Measurements from ENCODE around the gene RABL3.
"Not testable (repeated sequence)": the region's sequence is repeated elsewhere in the genome, so short reads cannot be mapped to it uniquely, and the experiment has no call there.

Gene RABL3, protein sequence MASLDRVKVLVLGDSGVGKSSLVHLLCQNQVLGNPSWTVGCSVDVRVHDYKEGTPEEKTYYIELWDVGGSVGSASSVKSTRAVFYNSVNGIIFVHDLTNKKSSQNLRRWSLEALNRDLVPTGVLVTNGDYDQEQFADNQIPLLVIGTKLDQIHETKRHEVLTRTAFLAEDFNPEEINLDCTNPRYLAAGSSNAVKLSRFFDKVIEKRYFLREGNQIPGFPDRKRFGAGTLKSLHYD

DNA sequence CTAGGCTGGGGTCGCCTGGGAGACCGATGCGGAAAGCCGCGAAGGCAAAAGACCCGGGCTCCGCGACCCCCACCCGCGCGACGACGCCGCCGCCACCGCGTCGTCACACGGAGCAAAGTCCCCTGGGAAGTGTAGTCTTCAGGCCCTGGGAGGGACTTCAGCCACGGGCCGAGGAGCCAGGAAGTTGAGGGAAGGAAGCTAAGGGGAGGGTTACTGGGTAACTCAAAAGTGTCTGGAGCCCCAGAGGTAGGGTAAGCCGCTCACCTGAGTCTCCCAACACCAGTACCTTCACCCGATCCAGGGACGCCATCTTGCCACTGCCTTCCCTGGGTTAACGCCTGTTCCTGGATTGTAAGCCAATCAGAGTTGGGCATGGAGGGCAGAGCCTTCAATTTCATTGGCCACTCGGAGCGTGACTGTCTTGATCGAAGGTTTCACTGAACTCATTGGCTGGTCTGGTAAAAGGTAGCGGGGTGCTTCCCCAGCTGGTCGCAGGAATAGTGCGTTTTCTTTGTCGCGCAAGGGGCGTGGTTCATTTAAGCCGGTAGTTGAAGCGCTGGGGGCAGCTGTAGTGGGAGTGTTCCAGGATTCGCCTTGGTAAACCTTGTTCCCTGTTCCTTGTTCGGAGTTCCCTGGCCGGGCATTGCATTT lies at the start of gene RABL3, which contains the start of gene GTF2E1:
TSS of gene RABL3 (minus strand) at position 319 of the 651 bp plus-strand sequence. CDS start at position 310, 9 bp downstream.
TSS of gene GTF2E1 (plus strand) at position 547 of the 651 bp plus-strand sequence. CDS start 7,809 bp downstream, outside the sequence.
- peak; percentile 89 to 98 (median 93) for DNase-seq (ENCODE audit: low read depth in 3 of 3)

DNA sequence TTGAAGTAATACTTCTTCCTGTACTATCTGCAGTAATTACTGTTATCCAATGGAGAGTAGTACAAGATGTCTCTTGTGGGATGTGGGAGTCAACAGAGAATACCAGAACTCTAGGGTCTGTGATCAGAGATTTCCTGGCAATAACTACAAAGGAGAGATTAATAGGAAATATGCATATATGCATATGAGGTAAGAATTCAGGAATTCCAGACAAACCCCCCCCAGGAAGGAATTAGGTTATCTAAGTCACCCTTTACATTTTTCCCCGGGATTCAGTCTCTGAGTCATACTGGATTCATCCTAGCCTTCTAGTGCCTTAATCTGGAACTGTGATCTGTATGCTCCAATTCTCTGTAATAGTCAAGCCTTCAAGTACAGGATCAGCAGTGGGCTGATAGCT lies 49.6 kb upstream of the RABL3 start:
- no peak for DNase-seq (ENCODE audit: low read depth in 3 of 3)

DNA sequence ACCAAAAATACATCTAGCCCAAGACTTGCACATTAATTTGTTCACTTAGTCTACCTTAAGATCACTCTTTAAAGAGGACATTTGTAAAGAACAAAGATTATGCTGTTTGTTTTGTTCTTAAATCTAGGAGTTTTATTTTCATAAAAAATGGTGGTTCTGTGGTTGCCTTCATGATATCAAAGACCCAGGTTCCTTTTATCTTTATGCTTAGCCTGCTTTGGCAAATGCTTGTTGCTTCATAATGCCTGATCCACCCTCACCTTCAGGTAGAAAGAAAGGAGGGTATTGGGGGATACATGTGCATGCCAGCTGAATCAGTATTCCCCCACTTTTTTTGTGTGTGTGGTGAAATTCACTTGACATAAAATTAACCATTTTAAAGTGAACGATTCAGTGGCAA lies 48.7 kb upstream of the RABL3 start:
- DNase-seq (ENCODE audit: low read depth in 3 of 3): no peak

DNA sequence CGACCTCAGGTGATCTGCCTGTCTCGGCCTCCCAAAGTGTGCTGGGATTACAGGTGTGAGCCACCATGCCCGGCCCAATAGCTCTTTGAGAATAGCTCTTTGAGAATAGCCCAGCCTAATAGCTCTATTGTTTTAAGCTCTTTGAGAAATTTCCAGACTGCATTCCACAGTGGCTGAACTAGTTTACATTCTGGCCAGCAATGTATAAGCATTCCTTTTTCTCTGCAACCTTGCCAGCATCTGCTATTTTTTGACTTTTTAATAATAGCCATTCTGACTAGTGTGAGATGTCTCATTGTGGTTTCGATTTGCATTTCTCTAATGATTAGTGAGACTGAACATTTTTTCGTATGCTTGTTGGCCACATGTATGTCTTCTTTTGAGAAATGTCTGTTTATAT lies 43.5 kb upstream of the RABL3 start:
- not testable (repeated sequence) for DNase-seq (ENCODE audit: low read depth in 3 of 3)

DNA sequence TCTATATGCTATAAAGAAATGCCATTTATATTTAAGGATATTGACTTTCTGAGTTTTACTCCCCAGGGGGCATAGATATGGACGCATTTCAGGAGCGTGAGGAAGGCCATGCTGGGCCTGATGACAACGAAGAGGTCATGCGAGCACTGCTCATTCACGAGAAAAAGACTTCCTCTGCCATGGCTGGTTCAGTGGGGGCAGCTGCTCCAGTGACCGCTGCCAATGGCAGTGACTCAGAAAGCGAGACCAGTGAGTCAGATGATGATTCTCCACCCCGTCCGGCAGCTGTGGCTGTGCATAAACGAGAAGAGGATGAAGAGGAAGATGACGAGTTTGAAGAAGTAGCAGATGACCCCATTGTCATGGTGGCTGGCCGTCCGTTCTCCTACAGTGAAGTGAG lies 38.7 kb upstream of the RABL3 start:
- DNase-seq (ENCODE audit: low read depth in 3 of 3): no peak

DNA sequence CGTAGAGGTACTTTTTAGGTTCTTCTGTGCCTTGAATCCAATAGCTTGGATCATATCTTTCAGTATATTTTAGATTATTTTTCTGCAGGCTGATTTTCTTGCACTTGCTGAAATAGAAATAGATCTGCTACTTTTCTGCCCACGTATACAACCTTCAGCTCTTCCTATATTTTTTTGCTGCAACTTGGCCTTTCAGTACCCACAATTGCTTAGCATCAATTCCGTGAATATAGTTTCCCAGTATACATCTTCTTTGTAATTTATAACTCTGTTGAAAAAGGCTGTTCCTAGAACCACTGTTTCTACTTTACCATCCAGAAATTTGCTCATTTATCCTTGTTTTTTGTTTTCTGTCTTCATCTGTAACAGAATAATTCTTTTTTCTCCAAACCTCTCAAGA lies 36.5 kb upstream of the RABL3 start:
- no peak for DNase-seq (ENCODE audit: low read depth in 3 of 3)

DNA sequence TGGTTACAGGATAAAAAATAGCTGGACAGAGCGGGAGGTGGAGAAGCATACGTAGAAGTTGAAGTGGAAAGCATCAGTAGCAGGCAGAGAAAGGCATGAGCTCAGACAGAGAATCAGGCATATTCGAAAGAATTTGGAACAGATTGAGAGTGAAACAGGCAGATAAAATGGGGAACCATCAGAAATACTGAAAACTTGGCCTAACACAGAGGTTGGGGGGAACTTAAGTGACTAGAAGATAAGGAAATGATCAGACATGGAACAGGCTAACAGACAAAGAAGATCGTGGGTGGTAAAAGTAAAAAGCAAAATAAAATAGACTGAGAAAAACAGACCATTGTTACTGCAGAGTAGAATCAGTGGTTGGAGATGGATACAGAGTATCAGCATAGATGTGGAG lies 33.1 kb upstream of the RABL3 start:
- no peak for DNase-seq (ENCODE audit: low read depth in 3 of 3)

DNA sequence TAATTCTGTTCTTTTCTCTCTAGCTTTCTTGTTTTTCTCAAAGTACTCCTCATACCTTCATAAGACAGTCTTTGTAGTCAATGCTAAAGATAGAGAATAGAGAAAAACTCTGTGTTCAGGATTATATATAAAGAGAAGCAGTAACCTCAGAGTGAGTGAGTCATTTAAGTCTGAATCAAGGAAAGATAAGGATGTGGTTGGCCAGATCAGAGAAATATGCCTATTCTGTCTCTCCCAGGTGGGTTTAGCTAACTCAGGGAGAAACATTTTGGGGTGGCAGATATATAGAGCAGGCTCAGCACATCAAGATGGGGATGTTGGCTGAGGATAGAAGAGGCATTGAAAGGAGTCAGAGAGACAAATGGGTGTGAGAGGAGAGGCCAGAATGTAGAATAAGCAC lies 31.6 kb upstream of the RABL3 start:
- DNase-seq (ENCODE audit: low read depth in 3 of 3): no peak

DNA sequence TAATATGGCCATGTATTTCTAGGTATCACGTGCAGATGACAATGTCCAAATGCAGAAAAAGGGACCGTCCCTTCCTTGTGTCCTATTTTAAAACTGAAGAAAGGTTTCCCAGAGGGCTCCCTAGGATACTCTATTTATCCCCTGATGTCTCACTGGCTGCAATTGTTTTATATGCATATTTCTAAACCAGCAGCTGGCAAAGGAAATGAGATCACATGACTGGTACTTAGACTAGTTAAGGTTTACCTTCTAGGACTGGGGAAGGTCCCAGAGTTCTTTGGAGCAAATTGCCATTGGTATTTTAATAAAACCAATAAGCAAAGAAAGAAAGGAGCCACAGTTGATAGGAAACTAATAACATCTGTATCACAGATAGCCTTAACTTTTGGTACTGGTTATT lies 29.8 kb upstream of the RABL3 start:
- DNase-seq (ENCODE audit: low read depth in 3 of 3): no peak

DNA sequence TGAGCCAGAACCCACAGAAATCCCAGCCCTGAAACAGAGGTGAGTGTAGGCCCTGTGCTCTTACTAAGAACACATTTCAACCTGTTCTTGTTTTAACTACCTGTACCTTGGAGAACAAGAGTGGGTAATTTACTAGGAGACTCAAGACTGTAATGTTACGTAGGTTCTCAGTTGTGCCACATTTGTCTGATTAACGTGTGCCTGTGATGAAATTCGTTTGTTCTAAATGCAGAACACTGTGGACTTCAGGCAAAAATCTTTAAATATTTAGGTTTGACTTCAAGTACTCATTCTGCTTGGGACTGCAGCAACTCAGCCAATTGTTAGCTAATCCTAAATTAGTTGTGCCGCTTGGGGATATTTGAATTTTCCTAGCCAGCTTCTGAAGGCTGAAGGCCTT lies 28.6 kb upstream of the RABL3 start:
- DNase-seq (ENCODE audit: low read depth in 3 of 3): no peak

DNA sequence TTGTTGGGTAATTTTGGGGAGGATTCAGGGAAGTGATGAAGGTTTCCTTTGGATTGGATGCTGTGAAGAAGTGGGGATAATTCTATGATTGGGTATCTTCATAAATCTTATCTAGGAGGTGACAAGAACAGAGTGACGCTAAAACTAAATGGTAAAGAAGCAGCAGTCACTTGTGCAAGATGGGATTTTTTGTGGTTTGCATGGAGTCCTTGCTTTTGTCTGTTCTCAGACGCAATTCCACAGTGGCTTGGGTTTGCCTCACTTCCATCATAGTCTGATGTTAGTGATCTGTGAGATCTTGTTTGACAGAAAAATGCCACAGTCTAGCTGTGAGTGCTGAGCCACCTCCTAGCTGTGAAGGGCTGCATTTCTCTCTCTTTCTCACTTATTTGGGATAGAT lies 27.1 kb upstream of the RABL3 start:
- DNase-seq (ENCODE audit: low read depth in 3 of 3): no peak

DNA sequence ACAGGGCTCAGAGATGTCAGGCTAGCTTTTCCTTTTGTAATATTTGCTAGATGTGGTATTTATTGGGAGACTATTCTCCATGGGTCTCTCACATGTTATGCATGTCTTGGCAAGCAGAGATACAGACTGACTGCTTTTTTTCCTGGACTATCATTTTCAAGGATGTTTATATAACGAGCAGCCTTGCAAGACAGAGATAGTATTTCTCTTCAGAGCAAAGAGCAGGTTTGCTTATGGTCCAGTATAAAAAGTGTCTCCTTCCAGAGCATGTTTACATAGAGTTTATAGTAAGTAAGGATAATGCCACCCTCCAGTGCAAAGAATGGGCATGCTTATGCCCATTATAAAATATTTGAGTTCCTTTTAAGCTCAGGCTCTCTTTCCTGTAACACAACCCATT lies 24.8 kb upstream of the RABL3 start:
- DNase-seq (ENCODE audit: low read depth in 3 of 3): no peak

DNA sequence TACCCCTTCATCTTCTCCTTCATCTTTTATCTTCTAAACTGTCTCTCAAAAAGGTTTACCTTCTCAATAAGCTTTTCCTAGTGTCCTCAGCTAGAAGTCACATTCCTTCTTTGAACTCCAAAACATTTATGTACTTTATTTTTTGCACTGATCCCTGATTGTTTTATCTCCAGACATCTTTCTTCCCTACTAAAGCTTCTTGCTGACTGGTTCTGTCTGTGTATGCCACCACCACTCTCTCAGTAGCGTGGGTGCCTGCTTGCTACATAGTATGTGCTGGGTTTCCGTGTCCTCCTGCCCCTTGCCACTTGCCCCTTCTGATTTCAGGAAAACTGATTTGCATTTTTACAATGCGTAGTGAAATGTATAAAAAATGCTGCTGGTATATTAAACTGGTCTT lies 24.3 kb upstream of the RABL3 start:
- no peak for DNase-seq (ENCODE audit: low read depth in 3 of 3)

DNA sequence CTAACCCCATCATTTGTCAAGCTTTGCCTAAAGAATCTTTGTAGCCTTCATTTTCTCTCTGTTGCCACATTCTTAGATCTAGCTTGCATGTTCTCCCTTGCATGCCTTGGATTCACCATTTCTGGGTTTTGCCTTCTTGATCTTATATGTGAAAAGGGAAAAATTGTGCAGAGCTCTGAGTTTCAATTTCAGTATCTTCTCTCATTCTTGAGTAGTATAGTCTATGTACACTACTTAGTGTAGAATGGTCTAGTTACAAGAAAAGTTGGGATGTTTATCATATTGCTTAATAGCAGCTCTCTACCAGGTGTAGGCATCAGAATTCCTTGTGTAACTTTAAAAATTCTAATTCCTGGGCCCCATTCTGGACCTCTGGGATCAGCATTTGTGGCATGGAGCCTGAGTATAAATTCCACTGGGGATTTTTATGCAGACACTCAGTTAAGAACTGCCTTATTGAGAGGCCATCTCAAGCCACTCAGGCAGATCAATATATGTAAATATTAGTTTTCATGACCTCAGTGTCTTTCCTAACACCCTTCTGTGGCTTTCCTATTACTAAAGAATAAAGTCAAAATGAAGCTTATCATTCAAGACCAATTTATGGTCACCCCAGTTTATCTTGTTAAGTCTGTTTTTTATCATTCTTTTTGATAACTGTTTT lies 23.6 kb upstream of the RABL3 start:
- DNase-seq (ENCODE audit: low read depth in 3 of 3): no peak

DNA sequence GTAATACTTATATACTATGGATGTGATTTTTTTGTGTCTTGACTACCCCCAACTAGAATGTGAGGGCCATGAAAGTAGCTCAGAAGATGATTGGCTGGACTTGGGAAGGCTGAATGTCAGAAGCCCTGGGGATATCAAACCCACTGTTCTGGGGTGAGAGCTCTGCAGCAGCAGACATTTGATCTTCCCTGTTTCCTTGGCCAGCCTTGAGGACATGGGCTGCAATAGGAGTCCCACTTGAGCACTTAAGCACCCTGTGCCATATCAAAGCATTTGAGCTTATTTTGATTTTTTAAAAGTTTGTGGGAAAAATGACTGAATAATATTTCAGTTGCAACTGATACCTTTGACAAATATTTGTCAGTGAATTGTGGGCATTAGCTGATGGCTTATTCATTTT lies 21.9 kb upstream of the RABL3 start:
- DNase-seq (ENCODE audit: low read depth in 3 of 3): no peak

DNA sequence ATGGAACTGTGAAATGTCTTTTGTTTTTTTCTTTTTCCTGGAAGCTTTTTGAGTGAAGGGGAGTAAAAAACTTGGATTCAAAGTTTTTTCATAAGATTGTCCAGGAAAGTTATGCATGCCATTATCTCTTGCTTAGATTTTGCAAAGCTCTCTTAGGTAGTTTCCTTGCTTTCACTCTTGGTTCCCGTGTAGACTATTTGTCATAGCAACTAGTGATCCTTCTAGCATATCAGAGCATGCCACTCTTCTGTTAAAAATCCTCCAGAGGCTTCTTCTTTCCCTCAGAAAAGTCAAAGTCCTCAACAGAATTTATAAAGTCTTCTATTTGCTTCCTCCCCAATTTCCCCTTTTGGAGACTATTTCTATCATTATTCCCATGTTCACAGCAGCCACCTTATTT lies 21.3 kb upstream of the RABL3 start:
- no peak for DNase-seq (ENCODE audit: low read depth in 3 of 3)

DNA sequence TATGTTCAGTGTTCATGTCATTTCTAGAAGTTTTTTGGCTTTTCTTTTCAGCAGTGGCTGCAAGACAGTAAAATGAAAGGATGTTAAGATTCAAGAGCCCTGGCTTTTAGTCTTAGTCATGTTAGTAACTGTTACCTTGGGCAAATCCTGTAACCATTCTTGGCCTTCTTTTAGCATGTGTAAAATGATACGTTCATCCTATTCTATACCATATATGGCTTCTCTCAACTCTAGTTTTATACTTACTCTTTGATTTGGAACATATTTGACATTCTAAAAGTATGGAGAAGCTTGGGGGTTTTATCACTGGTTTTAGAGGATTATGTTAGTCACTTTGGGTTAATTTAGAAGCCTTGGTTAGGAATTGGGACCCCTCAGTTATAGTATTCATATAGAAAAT lies 20.3 kb upstream of the RABL3 start:
- DNase-seq (ENCODE audit: low read depth in 3 of 3): no peak

DNA sequence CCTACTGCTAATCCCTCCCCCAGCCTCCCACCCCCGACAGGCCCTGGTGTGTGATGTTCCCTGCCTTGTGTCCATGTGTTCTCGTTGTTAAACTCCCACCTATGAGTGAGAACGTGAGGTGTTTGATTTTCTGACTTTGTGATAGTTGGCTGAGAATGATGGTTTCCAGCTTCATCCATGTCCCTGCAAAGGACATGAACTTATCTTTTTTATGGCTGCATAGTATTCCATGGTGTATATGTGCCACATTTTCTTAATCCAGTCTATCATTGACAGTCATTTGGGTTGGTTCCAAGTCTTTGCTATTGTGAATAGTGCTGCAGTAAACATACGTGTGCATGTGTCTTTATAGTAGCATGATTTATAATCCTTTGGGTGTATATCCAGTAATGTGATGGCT lies 16.2 kb upstream of the RABL3 start:
- not testable (repeated sequence) for DNase-seq (ENCODE audit: low read depth in 3 of 3)

DNA sequence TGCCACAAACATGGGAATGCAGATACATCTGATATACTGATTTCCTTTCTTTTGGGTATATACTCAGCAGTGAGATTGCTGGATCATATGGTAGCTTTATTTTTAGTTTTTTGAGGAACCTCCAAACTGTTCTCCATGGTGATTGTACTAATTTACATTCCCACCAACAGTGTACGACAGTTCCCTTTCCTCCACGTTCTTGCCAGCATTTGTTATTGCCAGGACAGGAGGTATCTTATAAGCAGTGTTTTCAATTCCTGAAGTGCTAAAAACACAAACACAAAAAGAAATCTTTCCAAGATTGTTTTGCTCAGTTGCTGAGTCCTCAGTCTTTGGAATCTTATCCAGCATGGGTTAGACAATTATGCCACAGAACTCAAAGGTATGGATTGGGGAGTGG lies 13.7 kb upstream of the RABL3 start:
- no peak for DNase-seq (ENCODE audit: low read depth in 3 of 3)

DNA sequence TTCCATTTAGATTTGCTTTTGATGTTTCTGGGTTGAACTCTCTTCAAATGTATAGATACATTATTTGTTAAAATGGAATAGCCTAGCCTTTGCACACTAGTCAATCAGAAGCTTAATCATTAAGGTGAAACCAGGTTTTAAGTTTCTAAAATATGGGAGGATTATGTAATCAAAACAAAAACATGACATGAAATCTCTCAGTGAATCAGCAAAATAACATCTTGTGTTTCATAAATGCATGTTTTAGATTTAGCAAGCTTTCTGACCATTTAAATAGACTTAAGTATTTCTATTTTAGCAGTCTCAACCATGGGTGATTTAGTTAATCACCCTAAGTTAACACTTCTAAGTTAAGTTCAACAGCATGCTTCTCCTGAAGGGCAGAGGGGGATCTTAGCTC lies 11.5 kb upstream of the RABL3 start:
- DNase-seq (ENCODE audit: low read depth in 3 of 3): no peak

DNA sequence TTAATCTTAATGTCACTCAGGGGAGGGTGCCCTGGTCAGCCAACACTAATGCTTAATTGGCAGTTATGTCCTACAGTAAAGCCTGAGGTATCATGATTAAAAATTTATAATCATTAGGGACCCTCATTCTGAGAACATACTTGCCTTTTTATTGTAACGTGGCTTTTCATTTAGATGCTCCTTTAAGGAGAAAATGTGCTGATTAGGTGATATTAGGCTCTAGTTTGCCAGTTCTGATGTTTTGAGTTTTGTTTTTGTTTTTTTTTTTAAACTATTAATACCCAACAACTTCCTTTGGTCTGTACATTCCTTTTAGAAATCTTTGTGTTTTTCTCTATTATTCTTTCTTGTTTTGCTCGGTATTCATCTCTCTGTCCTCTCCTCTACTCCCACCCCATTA lies 10.5 kb upstream of the RABL3 start:
- DNase-seq (ENCODE audit: low read depth in 3 of 3): no peak

DNA sequence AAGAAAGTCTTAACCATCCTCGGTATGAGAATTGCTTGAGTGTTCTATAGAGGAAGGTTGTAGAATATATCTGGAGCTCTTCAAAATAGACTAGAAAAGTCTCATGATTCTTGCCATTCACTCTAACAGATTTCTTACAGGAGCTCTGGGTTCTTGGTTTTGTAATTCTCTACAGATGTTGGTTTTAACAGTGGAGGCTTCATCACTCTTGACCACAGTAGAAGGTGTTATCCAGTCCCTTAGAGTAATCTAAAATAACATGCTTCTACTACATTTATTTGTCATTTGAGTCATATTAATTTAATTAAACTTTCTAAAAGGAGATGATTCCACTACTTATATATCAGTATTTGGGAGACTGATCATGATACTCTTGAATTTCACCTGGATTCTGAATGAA lies 9.9 kb upstream of the RABL3 start:
- DNase-seq (ENCODE audit: low read depth in 3 of 3): no peak

DNA sequence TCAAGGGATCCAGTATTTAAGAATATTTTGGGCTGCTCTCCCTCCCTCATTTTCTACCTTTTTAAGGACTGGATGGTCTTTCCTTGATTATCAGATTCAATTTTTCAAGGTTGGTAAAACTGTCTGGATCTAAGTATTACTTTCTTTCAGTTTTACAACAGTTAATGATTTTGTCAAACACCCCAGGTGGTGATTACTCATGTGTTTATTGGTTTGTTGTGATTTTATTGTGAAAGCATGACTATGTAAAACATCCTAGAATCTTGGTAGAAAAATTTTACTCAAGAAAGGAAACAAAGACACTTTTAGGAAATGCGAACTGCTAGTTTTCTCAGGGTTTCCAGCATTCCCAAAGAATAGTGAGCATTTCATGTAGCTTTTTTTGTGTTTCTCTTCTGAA lies 7.5 kb upstream of the RABL3 start:
- no peak for DNase-seq (ENCODE audit: low read depth in 3 of 3)

Data from stimulated activated CD4-positive, alpha-beta T cell treated with anti-CD3 and anti-CD28 coated beads, TNF-alpha, amount 100 ng/mL, for 24 hours (primary cell).